ENCODE results near the gene NTRK2.

DNA sequence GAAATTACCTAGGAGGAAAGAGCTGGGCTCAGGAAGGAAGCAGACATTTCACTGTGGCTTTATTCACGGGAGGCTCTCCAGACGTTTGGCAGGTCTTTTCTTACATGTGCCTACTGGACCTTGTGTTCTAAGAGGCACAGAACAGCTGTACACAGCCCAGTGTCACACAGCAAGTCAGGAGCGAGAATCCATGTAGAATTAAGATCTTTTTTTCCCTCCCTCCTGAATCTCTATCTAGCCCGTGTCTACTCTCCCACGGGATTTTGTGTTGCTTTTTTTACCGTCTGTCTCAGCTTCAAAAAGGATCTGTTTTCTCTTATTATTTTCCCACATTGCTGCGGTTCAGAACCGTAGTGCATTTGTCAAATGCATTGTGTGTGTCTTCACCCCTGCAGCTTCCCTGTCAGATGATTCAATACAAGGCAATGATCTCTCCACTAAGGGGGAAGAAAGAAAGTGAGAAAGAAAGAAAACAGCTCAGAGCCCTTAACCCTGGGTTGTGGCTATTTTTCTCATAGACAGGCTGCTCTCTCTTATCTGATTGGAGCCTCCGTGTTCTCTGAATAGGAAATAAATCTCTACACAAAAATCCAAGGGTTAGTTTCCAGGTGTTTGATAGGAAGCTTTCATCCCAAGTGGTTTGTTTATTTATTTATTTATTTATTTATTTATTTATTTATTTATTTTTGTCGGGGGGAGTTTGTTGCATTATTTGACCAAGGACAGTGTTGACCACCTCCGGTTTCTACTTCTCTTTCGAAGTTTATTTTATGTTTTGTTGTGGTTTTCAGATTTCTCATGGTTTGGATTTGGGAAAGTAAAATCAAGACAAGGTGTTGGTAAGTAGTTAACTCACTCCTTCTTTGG lies 191.0 kb downstream of the NTRK2 start:
- TF ChIP-seq, protein P1, sequence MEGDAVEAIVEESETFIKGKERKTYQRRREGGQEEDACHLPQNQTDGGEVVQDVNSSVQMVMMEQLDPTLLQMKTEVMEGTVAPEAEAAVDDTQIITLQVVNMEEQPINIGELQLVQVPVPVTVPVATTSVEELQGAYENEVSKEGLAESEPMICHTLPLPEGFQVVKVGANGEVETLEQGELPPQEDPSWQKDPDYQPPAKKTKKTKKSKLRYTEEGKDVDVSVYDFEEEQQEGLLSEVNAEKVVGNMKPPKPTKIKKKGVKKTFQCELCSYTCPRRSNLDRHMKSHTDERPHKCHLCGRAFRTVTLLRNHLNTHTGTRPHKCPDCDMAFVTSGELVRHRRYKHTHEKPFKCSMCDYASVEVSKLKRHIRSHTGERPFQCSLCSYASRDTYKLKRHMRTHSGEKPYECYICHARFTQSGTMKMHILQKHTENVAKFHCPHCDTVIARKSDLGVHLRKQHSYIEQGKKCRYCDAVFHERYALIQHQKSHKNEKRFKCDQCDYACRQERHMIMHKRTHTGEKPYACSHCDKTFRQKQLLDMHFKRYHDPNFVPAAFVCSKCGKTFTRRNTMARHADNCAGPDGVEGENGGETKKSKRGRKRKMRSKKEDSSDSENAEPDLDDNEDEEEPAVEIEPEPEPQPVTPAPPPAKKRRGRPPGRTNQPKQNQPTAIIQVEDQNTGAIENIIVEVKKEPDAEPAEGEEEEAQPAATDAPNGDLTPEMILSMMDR (IDR thresholded peaks at IDR 0.05) = no peak
- TF ChIP-seq ZFX (IDR thresholded peaks at IDR 0.05; ENCODE audit: borderline replicate concordance) = no peak

Data from 22Rv1 (cell line).